Activated T-cell treated with anti-CD3 and anti-CD28 coated beads for 1 hour (primary cell): ENCODE measurements around the gene SLX4.
A peak's percentile ranks its signal among the peaks of the same experiment; 100 is the strongest.
"Not testable (repeated sequence)": the region's sequence is repeated elsewhere in the genome, so short reads cannot be mapped to it uniquely, and the experiment has no call there.

Experiments
- DNase-seq: peaks from one replicate; pipeline ENCODE4 v3.0.0-alpha.2; 2020; ENCODE audit warnings: low read depth

SLX4 gene

DNA sequence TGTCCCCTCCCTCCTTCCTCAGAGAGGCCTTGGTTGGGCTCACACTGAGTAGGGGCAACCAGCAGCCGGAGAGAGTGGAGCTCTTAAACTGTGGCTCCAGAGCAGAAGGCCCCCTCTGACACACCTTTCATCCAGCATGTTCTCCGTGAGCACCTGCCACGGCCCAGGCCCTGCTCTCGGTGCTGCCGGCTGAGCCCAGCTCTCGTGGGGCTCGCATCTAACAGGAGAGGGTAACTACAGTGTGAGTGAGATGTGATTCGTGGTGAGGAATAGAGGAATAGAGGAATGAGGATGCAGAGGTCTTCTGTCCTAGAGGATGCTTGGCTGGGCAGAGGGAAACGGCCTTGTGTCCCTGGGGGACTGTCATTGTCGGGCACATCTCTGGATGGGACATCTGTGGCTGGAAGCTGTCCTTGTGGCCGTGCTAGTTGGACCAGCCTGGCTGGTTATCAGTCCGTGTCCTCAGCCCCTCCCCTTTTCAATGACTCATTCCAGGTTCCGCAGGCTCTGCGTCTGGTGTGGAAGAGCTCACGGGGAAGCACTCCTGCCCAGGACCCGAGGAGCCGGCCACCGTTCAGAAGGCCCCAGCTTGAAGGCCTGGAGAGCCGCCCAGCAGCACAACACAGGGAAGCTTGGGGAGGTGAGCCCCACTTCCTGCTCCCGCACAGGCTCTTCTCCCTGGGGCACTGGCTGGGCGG lies 31.1 kb upstream of the SLX4 start:
- no peak for DNase-seq

DNA sequence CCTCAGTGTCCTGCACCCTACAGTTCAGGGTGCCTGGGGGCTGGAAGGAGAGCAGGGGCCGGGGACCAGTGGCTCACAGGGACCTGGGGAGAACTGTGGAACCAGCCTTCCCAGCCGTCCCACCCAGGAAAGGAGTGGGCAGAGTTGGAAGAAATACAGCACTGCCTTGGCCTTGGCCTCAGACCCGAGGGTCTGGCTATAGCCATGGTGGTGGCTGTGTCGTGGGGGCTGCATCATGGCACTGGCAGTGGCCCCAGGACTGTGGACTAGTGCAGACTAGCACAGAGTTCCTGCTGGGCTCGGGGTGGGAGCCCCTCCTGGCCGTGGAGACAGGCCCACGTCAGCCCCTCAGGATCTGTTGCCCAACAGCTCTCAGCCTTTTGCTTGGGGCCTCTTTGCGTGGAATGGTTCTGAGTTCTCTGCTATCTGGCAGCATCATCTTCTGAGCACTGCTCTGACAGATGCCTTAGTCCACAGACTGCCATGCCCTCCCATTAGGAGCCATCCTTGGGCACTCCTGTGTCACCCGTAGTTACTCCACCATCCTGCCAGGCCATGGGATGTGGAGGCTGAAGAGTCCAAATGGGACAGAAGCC lies 30.5 kb upstream of the SLX4 start:
- no peak for DNase-seq

DNA sequence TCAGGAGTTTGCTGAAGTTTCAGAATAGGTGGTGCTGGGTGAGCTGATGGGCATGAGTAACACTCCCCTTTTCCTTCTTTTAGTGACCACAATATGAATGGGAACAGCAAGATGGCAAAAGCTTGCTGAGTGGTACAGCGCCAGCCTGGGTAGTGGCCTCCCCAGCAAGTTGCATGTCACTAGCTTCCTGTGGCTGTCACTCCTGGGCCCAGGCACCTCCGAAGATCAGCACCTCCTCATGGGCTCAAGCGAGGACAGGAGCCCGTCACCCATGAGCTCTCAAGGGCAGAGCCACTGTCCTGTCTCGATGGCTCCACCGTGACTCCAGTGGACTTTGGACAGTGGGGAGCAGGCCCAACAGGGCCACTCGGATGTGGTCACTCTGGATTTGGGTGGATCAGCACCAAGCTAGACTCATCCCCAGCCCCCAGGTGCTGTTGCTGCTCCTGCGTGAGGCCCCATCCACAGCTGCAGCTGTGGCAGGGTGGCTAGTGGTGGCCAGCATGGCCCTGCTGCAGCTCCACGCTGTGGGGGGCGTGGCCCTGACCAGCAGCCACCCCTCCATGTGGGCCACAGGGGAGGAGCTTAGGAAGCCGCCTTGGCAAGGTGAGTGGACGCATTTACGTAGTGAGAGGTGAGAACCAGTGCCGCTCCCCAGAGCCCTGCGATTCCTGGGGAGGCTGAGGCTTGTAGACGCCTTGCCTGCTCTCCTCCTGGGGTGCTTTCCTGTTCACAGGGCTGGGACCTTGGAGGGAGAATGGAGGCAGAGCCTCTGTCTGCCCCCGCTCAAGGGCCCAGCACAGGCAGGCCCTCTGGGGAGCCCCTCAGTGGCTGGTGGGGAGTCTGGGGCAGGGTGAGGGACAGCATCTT lies 29.5 kb upstream of the SLX4 start:
- no peak for DNase-seq

DNA sequence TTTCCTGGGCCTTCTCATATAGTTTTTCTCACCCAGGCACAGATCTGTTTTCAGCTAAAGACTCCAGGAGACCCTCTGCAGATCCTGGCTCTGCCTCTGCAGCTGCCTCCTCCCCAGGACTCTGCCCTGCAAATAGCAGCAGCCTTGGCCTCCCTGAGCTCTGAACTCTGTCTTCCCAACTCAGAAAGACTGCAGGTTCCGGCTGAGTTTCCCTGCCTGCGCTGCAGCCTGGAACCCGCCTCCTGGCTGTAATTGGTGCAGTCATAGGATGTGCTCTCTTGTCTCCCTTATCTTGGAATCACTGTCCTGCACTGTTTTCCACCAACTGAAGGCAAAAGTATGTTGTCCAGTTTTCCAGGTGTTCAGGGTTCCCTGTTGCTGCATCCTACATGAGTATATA lies 28.8 kb upstream of the SLX4 start:
- DNase-seq, result no peak

DNA sequence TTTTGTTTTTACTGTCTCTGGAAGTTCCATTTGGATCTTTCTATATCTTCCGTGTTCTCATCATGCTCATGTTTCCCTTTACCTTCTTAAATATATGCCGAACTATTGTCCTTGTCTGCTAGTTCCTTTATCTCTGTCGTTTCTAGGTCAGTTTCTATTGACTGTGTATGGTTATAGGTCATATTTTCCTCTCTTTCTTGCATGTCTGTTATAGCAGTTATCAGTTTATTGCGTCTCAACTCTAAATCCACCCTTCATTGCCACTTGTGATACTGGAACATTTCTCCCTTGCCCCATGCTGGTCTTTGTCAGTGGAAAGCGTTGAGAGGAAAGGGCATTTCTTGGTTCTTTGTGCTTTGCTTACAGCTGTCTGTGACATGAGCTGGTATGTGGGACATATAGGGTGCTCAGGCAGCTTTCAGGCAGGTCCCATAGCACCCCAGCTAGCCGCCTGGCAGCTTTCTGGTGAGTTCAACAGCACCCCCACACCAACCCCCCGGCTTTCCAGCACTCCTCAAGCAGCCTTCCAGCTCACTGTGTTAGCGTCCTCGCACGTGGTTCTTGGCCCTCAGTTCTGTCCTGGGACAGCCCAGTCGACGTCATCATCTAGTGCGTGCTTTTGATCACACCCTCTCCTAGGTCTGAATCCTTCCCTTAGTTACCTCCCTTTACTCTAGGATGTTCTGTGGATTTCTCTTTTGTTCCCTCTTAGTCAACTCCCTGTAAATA lies 27.7 kb upstream of the SLX4 start:
- DNase-seq, result no peak

DNA sequence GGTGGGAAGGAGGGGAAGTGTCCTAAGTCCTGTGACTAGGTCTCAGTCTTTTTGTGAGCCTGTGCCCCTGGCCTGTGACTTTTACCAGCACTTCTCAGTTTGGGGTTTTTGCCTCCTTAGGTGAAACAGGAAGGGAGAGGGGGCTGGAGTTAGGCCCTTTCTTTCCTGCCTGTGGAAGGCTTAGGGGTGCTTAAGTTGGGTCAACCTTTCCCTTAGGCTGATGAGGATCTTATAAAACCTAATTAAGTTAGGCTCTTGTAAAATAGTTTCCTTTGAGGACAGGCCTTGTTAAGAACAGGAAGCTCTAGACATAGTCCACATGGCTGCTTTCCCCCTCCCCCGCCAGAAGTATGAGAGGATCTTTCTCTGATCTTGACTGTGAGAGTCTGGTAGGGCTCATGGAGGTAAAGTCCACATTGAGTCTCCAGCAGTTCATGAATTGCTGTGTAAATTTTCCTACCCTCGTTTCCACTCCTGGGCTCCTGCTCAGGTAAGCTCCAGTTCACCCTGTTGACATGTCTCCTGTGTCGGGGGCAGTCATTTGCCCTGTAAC lies 26.0 kb upstream of the SLX4 start:
- DNase-seq, result peak; percentile 10

DNA sequence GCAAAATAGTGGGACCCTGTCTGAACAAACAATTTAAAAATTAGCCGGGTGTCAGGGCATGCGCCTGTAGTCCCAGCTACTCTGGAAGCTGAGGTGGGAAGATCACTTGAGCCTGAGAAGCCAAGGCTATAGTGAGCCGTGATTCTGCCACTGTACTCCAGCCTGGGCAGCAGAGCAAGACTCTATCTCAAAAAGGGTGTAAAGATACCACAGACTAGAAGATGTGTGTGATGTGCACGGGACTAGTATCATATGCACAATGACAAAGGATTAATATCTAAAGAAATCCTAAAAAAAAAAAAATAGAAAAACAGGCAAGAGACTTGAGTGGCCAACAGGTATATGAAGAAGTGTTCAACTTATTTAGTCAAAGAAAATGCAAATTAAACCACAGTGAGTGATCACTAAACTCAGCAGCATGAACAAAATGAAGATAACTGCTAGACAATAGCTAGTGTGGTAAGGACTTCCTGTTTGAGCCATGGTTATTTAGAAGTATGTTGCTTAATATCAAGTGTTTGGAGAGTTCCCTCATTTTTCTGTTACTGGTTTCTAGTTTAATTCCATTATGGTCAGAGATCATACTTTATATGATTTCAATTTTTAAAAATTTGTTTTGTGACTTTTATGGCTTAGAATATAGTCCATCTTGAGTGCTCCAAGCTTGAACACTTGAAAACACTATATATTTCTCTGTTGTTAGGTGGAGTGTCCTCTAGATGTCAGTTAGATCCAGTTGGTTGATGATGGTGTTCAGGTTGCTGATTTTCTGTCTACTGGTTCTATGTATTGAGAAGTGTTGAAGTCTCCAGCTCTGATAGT lies 14.7 kb upstream of the SLX4 start:
- no peak for DNase-seq

DNA sequence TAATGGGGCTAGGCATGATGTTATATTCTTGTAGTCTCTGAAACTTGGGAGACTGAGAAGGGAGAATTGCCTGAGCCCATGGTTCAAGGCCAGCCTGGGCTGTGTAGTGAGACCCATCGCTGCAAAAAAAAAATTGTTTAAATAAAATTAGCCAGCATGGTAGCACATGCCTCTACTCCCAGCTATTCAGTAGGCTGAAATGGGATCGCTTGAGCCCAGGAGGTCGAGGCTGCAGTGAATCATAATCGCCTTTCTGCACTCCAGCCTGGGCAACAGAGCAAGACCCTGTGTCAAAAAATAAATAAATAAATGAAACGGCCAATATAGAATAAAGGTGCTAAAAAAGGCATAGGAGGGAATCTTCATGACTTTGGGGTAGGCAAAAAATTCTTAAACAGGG lies 13.9 kb upstream of the SLX4 start:
- DNase-seq, result no peak

DNA sequence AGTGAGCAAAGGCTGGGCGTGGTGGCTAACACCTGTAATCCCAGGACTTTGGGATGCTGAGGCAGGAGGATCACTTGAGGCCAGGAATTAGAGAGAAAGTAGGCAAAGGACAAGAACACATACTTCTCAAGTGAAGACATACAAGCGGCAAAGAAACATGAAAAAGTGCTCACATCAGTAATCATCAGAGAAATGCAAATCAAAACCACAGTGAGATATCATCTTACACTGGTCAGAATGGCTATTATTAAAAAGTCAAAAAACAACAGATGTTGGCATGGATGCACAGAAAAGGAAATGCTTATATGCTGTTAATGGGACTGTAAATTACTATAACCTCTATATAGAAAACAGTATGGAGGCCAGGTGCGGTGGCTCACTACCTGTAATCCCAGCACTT lies 12.2 kb upstream of the SLX4 start:
- DNase-seq, result no peak

DNA sequence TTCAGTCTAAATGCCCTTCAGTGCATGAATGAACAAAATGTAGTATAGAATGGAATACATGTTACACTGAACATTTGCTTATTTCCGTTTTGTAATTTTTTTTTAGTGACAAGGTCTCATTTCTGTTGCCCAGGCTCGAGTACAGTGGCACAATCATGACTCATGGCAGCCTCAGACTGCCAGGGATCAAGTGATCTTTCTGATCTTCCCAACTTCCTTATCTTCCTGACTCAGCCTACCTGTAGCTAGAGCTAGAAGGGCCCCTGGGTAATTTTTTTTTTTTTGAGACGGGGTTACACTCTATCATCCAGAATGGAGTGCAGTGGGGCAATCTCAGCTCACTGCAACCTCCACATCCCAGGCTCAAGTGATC lies 7.3 kb upstream of the SLX4 start:
- DNase-seq, result no peak

DNA sequence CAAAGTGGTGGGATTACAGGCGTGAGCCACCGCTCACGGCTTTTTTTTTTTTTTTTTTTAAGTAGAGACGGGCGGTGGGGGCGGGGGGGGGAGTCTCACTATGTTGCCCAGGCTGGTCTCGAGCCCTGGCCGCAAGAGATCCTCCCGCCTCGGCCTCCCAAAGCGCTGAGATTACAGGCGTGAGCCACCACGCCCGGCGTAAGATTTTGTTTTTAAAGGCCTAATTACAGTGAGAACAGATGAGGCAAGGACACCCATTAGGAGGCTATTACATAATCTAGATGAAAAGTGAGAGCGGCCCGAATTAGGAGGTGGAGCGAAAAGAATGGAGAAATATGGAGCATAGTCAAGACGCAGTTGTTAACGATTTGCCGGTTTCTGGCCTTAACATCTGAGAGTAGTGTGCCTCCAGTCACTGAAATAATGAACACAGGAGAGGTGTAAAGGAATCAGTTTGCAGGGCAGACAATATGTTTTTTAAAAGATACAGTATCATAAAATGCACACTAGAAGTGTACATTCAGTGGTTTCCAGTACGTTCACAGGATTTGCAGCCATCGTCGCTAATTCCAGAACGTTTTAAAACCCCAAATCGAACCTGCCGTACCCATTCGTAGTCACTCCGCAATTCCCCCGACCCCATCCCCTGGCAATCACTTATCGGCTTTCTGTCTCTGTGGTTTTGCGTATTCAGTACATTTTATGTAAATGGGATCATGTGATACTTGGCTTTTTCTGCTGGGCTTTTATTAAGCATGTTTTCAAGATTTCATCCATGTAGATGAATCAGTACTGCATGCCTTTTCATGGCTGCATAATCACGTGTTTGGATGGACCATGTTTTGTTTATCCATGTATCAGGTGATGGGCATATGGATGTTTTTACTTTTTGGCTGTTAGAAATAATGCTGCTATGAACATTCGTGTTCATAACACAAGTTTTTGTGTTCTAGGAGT lies 1.4 kb upstream of the SLX4 start:
- no peak for DNase-seq

DNA sequence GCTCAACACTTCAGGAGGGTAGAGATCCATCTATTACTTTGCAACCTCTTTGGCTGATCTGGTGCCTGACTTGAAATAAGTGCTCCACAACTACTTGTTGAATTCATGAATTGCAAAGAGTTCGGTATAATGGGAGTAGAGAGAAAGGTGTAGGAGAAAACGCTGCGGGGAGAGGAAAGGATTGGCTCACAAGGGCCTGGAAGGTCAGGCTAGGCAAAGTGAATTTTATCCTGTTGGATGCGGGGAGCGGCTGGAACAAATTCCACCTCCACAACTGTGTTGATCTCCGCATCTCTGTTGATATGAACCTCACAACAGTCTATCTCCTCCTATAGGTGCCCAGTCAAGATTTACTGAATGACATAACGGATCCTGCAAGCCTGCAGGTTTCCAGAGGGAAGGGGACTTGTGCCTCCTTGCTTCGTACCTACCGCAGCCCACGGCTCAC lies 684 bp downstream of the SLX4 start:
- no peak for DNase-seq

DNA sequence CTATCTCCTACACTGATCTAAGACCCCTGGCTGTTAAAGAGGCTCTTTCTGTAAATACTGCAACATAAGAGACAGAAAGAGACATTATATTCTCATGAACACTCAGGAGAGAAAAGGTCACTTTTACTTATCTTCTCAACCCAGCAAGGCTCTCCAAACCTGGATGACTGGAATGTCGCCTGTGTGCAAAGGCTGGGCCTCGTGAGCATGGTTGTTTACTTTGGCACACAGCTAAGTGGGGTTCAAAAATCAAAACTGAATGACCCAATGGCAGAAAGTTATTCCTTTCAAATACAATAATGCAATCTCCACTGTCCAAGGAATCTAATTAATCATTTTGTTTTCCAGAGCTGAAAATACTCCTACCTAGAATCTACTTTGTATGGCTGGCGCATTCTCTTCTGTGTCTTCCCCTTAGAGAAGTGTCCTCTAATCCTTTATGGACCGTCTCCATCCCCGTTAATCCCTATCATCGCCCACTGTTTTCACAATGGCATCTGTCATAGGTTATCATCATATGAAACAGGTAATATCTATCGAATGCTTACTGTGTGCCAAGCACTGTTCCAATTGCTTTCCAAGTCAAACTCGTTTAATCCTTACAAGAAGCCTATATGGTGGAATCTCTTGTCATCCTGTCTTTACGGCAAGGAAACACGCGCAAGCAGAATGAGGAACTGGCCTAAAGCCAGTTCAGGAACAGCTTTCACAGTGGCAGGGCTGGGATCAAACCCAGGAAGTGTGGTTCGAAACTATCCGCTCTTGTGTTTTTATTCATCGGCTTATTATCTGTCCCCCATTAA lies 1.3 kb downstream of the SLX4 start:
- DNase-seq, result no peak

DNA sequence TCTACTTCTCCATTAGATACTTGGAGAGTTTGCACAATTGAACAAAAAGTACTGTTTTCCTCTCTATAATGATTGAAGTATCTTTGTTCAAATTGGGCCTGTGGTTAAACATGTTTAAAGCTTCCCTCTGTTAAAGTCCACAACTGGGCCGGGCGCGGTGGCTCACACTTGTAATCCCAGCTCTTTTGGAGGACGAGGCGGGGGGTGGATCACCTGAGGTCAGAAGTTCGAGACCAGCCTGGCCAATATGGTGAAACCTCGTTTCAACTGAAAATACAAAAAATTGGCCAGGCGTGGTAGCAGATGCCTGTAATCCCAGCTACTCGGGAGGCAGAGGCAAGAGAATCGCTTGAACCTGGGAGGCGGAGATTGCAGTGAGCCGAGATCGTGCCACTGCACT lies 2.4 kb downstream of the SLX4 start:
- DNase-seq, result not testable (repeated sequence)

DNA sequence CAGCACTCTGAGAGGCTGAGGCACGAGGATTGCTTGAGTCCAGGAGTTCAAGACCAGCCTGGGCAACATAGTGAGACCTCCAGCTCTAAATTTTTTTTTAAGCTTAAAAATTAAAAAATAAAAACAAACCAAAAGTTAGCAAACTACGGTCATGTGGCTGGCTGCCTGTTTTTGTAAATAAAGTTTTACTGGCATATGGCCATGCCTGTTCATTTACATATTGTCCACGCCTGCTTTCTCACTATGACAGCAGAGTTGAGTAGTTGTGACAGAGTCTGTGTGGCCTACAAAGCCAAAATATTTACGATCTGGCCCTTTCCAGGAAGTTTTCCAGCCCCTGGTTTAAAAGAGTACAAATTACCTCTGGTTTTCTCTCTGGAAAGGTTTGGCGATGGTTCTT lies 3.3 kb downstream of the SLX4 start:
- DNase-seq, result no peak

DNA sequence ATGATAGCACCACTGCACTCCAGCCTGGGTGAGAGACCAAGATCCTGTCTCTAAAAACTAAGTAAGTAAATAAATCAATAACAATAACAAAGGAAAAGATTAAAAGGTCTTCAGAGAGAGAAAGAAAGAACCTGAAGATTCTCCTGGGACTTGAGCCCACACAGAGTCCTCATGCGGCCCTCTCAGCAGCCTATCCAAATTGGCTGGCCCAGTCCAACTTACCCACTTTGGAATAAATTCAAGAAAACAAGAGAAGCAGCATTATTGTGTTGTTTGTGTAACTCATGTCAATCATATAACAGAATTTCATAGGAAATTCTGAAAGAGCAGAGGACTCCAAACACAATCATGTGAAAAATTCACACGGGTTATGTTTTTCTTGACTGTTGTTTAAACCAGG lies 3.8 kb downstream of the SLX4 start:
- no peak for DNase-seq

DNA sequence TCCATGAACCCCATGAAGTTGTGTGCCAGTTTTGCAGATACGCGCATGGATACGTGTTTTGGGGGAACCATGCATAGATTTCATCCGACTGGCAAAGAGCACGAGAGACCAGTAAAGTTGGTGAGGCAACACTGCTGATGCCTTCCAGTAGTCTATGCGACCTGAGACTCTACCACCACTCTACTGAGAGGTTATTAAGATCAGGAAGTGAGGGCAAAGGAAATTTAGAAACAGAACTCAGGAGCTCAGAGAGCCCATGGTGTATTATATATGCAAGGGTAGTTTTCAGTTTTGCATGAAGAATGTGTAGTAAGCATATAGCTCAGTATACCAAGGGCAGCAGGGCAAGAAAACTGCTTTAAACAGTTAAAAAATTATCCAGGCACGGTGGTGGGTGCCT lies 4.2 kb downstream of the SLX4 start:
- no peak for DNase-seq

DNA sequence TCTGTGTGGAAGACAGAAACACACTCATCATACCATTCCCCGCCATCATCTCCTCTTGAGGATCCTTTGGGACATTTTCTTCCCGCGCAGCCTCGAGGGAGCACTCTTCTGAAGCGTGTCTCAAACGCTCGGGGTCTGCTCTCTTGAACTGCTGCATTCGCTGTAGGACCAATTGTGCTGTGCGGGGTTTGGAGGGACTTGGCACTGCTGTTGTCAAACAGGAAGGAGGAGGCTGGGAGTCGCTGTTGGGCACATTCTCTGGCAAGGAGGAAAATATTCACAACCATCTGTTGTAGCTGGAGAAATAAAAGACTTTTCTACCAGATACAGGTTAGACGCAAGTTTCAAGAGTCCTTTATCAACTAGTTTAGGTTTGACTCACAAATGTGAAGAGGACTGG lies 5.0 kb downstream of the SLX4 start:
- DNase-seq, result no peak

DNA sequence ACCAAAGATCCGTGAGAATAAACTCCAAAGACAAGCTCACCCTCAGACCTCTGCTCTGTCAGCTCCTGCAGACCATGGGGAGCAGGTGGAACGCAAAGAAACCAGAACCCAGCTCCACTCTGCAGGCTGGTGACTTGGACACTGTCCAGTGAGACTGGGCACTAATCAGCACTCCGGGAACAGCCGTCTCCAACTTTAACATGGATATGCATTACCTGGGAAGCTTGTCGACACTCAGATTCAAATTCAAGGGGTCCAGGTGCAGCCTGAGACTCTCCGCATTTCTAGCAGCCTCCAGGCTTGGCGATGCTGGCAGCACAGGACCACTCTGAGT lies 9.1 kb downstream of the SLX4 start:
- no peak for DNase-seq
